CD4-positive, alpha-beta T cell treated with Interferon alpha-2 for 1 hour (primary cell): ENCODE data around the gene MRGPRD.

Source experiments
- DNase-seq, 2 donors: peaks; one replicate each; pipeline ENCODE4 v3.0.0-alpha.2; 2020 to 2022

The MRGPRD gene

DNA sequence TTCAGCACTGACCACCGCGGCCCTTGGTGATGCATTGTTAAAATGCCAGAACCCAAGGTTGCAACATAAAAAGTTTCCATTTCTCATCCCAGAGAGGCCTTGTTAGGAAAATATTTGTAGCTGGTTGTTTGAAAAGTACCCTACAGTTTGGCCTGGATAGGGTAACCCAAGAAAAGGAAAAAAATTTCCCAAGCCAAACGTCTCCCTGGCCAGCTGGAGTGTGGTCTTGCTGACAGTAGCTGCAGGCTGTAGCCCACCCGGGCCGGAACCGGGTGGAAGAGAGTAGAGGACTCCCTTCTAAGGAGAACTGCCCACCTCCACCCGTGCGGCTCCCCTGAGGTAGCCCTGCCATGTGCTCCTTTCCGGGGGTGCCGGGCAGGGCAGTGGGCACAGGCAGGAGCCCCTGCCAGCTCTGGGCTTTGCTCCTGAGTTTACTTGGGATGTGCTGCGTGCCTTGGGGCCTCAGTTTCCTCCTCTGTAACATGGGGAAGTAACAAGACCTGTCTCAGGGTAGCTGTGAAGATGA lies 38.6 kb downstream of the MRGPRD start:
- DNase-seq: no peak

DNA sequence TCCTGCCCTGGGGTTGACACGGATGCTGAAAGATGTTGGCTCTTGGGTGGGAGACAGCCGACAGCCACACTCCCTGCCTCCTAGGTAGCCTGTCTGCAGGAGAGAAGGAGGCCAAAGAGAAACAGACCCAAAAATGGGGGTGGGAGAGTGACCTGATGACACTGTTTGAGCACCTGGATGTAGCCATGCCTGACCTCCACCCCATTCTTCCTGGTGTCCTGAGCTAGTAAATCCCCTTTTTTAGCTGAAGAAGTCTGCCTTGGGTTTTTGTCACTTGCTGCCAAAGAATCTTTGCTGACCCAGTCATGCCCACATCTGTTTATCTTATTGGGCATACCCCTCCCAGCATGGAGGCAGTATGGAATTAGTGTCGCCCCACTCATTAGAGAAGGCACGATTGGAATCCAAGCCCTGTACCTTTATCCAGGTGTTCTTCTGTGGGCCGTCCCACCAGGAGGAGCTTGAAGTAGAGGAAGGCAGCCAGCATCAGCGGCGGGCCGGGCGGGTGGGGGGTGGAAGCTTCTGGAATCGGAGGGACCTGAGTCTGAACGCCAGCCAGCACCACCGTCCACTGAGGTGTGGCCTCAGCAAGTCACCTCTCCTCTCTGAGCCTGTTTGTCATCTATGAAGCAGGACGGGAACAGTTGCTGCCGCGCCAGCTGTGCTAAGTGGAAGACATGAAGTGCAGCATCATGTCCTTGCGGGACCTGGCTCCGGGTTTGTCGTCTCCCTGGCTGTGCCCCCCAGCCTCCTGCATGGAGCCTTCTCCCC lies 39.3 kb downstream of the MRGPRD start:
- no peak for DNase-seq

DNA sequence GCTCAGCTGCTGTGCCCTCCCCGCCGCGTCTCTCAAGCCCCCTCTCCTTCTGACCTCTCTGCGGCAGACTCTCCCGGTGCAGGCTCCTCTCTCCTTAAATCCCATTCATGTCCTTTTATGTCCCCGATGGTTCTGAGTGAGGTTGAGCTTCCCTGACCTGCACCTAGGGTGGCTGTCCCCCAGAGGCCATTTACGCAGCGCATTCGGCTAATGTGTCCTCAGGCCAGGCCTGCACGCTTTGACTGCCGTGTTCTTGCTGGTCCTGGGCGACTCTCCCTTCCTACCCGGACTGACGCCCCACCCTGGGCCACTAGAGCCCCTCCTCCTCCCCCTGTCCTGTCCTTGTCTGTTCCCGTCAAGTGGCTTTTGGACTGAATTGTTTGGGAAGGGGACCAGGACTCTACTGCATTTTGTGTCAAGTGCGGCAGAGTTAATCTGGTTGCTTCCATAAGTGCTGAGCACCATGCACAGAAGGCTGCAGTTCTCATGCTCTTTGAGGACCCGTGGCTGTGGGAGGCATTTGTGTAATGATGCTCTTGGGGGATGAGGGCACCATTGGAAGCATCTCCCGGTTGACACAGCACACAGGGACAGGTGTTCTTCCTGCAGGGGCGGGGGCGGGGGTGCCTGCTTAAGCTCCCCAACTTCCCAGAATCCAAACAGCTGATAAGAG lies 40.0 kb downstream of the MRGPRD start:
- no peak for DNase-seq

DNA sequence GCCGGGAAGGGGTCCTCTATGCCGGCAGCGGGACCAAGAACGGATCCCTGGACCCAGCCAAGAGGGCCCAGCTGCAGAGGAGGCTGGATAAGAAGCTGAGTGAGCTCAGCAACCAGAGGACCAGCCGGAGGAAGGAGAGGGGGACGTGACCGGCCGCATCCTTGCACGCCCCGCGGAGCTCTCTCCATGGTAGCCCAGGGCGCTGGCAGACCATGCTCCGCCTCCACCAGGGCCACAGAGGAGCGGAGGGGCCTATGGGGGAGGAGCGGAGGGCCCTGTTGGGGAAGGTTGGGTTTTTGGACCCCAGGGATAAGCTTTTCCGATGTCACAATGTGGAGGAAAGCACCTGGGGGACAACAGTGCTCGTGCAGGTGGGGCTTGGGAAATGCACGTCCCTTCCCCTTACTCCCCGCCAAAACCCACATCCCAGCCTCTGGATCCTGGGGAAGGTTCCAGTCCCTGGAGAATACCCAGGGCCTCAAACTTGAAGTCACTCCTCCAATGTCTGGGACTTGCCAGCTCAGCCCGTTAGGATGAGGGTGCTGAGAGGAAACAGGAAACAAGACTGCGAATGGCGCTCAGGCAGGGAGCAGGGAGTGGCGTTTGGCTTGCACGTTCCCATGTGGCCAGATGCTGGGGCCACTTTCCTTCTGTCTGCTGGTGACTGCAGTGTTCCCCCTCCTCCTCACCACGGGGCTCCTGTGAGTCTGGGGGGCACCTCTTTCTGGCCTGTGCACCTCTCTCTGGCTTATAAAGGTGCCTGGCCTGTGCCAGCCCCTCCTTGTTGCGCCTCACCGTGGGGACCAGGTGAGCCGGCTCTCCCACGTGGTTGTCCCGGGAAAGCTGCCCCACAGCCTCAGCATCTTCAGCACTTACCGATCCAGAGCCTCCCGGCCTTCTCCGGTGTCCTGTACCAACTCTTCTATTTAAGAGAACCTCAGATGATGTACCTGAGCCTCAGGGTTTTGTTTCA lies 40.9 kb downstream of the MRGPRD start:
- no peak for DNase-seq

GRCh38 chr11:68938816-68939582 lies 41.8 kb downstream of the MRGPRD start:
- DNase-seq: no peak

DNA sequence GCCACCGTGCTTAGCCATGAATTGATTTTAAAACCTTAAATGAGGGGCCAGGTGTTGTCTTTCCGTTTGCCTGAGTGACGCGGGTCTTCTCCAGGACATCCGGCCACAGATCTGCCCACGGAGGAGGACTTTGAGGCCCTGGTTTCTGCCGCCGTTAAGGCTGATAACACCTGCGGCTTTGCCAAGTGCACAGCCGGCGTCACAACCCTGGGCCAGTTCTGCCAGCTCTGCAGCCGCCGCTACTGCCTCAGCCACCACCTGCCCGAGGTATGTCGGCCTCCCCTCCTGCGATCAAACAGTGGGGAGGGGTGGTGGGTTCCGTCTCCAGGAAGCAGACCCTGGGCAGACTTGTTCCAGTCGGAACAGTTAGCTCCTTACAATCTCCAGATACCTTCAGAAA lies 42.7 kb downstream of the MRGPRD start:
- no peak for DNase-seq

GRCh38 chr11:68936676-68937620 lies 43.8 kb downstream of the MRGPRD start:
- no peak for DNase-seq

- DNase-seq: no peak
Observed at GRCh38 chr11:68936358-68936636, 44.5 kb downstream of the MRGPRD start.

- no peak for DNase-seq
Observed at GRCh38 chr11:68935516-68936357, 45.0 kb downstream of the MRGPRD start.

GRCh38 chr11:68935066-68935465 lies 45.7 kb downstream of the MRGPRD start:
- DNase-seq: no peak

DNA sequence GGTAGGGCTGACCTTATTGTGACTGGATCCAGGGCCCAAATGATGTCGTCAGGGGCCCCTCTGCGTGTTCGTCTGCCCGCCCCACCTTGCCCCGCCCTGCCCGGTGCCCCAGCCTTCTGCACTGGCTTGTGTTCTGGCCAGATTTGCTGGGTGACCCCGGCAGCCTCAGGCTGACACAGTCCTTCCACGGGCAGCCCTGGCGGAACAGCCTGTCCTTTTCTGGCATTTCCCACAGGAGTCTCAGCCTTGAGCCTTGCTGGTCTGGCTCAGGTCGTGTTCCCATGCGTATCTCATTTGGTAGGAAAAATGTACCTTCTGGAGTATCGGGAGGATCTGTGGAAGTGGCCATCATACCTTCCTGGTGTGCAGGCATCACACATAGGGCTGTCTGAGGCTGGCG lies 46.1 kb downstream of the MRGPRD start:
- DNase-seq: no peak

GRCh38 chr11:68934321-68934645 lies 46.5 kb downstream of the MRGPRD start:
- DNase-seq: no peak

GRCh38 chr11:68933605-68934320 lies 47.0 kb downstream of the MRGPRD start:
- no peak for DNase-seq

GRCh38 chr11:68932933-68933577 lies 47.7 kb downstream of the MRGPRD start:
- no peak for DNase-seq

- DNase-seq: no peak
Observed at GRCh38 chr11:68932358-68932757, 48.4 kb downstream of the MRGPRD start.

GRCh38 chr11:68931911-68932310 lies 48.9 kb downstream of the MRGPRD start:
- DNase-seq: no peak

DNA sequence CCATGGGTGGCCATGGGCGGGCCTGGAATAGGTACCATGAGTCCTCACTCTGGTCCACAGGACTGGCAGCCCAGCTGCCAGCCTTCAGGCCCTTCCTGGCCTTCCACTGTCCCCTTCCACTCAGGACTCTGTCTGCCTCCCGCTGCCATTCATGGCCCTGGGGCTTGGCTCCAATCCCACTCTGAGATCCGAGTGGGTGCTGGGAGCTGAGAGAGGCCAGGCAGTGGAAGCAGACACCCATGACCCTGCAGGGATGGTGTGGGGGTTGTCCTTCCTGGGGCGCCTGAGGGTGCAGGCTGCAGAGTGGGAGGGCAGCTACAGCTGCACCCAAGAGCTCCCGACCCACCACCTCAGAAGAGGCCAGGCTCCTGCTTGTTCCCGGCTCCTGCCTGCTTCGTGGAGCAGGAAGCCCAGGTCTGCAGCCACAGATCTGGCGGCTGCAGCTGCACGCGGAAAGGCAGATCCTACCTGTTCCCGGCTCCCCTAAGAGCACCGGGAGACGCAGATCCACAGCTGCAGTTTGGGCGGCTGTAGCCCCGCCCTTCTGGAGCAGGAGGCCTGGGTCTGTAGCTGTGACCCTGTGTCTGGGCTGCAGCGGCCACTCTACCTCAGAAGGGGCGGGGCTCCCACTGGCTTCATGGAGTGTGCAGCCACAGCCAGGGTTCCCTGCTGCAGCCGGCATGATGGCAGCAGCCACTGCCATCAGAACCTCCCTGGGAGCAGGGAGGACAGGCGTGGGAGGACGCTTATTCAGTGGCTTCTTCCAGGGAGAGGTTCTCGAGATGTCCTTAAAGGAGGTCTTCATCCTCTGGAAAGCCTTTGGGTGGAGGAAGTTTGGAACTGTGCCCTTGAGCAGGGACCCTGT lies 49.6 kb downstream of the MRGPRD start:
- DNase-seq: no peak
